Vagina (tissue), 2 donors: Measurements from ENCODE around the gene ATP2A2.
A peak's percentile ranks its signal among the peaks of the same experiment; 100 is the strongest.

Experiments used
- CTCF ChIP-seq, 3 experiments: fragments of 450-650 bp in 2 of 3; fragments of 200-600 bp in 1 of 3; sonication (generic) in 1 of 3; IDR thresholded peaks; one replicate each; pipeline ENCODE4 v1.5.1; 2017 to 2019; ENCODE audit warnings: antibody characterized with exemption in 3 of 3, mild to moderate bottlenecking in 2 of 3, moderate library complexity in 2 of 3
- POLR2A ChIP-seq, 2 donors: fragments of 450-650 bp; IDR thresholded peaks; one replicate each; pipeline ENCODE4 v1.6.1; 2017; ENCODE audit warnings: antibody characterized with exemption in 2 of 2, mild to moderate bottlenecking in 2 of 2, moderate library complexity in 2 of 2
- POLR2AphosphoS5 ChIP-seq, 2 donors: sonication (generic); formaldehyde crosslinking; IDR thresholded peaks; one replicate each; pipeline ENCODE4 v1.9.0; 2017; ENCODE audit warnings: antibody characterized with exemption in 2 of 2, mild to moderate bottlenecking in 2 of 2, low read depth in 1 of 2; ENCODE audit not compliant: insufficient read depth in 1 of 2

GRCh38 chr12:110270125-110270962, 10.7 kb upstream of the ATP2A2 start:
- TF ChIP-seq POLR2A (IDR thresholded peaks at IDR 0.05) (no peak), CTCF (IDR thresholded peaks at IDR 0.05) (no peak), POLR2AphosphoS5 (IDR thresholded peaks at IDR 0.05; ENCODE audit: insufficient read depth in 1 of 2, low read depth in 1 of 2) (peak in 1 of 2 donors; percentile 38)
